ENCODE measurements around the gene P3R3URF.

P3R3URF gene

DNA sequence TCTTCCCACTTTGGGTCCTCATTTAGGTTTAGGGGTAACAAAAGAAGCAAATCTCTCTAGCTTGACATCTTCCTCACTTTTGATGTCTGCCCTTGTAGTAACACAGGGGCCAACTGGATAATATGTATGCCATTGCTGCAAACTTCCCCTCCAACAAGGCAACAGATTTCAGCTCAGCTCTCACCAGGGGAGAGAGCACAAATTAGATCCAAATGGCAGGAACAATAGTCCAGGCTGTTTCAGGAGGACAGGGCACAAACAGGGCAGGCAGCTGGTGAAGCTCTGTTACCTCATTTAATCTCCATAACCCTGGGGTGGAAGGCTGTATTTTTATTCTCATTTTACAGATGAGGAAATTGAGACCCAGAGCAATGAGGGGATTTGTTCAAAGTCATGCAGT, 39.6 kb downstream of the P3R3URF start:
- no peak for TF ChIP-seq ZNF707 (tag by site-specific recombination; IDR thresholded peaks at IDR 0.05)
- no peak for TF ChIP-seq KLF9 (tag by site-specific recombination; IDR thresholded peaks at IDR 0.05; ENCODE audit: low read depth)
- TF ChIP-seq ZNF350 (tag by site-specific recombination; IDR thresholded peaks at IDR 0.05): no peak
- TF ChIP-seq ZNF610 (tag by site-specific recombination; IDR thresholded peaks at IDR 0.05; ENCODE audit: borderline replicate concordance): no peak
- TF ChIP-seq BCL11B (tag by site-specific recombination; IDR thresholded peaks at IDR 0.05; ENCODE audit: low read depth): no peak
- TF ChIP-seq ZNF777 (tag by site-specific recombination; IDR thresholded peaks at IDR 0.05; ENCODE audit: borderline replicate concordance): no peak
- TF ChIP-seq ZNF747 (tag by site-specific recombination; IDR thresholded peaks at IDR 0.05): no peak
- TF ChIP-seq ZNF114 (tag by site-specific recombination; IDR thresholded peaks at IDR 0.05): no peak
- TF ChIP-seq OVOL3 (tag by site-specific recombination; IDR thresholded peaks at IDR 0.05): no peak
- no peaks in the 10 kb centered on the region for H3K36me3 ChIP-seq (ENCODE audit: control insufficient read depth in 2 of 2, insufficient read depth in 1 of 2, low read length in 2 of 2)
- no peak overlapping the region for H3K4me3 ChIP-seq (ENCODE audit: low read depth, low read length)
- CTCF ChIA-PET: no interaction called here
- POLR2A ChIA-PET: no interaction called here
- no peak overlapping the region for H3K27ac ChIP-seq (ENCODE audit: extremely low read depth, low read depth, low read length)
- no peaks in the 10 kb centered on the region for H3K9me3 ChIP-seq (ENCODE audit: control insufficient read depth, insufficient read depth, low read depth, low read length)
- H3K4me1 ChIP-seq (ENCODE audit: control insufficient read depth, insufficient read depth, low read length): peaks cover 10% of the 10 kb centered on the region

DNA sequence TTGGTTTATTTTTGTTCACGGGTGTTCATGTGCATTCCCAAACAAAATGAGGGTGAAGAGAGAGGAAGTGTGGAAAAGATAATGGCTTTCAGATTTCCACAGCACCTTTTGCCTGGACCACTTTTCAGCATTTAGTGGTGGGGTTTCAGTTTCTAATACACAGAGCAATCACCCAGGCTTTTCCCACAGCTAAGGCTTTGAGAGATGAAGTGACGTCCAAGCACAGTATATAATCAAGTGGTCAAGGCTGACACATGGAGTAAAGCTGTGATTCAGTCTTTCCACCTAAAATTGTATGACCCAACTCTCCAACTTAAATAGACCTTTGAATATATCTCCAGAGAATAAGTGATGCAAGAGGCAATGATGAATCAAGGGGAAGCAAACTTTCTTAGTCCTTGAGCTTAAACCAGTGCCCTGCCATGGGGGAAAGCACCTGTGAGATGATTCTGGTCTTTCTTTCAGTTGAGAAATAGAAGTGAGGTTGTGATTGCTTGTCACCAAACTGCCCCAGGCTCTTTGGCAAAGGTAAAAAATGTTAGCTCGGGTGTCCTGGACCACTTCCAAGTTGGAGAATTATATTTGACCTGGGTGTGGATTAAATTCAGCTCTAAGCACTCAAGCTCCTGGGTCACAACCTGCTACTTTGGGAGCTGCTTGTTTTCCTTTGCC, 41.5 kb downstream of the P3R3URF start:
- no peaks in the 10 kb centered on the region for H3K9me3 ChIP-seq (ENCODE audit: control insufficient read depth, insufficient read depth, low read depth, low read length)
- CTCF ChIA-PET: interaction anchor here (0.5 to 1.7 kb wide), 7 partner anchors 9 to 114 kb away, joined by 3 to 7 read pairs (median 4); no protein-coding TSS in a partner anchor
- no peaks in the 10 kb centered on the region for H3K36me3 ChIP-seq (ENCODE audit: control insufficient read depth in 2 of 2, insufficient read depth in 1 of 2, low read length in 2 of 2)
- H3K4me1 ChIP-seq (ENCODE audit: control insufficient read depth, insufficient read depth, low read length): peaks cover 10% of the 10 kb centered on the region
- H3K27ac ChIP-seq (ENCODE audit: extremely low read depth, low read depth, low read length): peak overlapping the region; percentile 45
- POLR2A ChIA-PET: no interaction called here
- H3K4me3 ChIP-seq (ENCODE audit: low read depth, low read length): no peak overlapping the region
- TF ChIP-seq, protein P1, sequence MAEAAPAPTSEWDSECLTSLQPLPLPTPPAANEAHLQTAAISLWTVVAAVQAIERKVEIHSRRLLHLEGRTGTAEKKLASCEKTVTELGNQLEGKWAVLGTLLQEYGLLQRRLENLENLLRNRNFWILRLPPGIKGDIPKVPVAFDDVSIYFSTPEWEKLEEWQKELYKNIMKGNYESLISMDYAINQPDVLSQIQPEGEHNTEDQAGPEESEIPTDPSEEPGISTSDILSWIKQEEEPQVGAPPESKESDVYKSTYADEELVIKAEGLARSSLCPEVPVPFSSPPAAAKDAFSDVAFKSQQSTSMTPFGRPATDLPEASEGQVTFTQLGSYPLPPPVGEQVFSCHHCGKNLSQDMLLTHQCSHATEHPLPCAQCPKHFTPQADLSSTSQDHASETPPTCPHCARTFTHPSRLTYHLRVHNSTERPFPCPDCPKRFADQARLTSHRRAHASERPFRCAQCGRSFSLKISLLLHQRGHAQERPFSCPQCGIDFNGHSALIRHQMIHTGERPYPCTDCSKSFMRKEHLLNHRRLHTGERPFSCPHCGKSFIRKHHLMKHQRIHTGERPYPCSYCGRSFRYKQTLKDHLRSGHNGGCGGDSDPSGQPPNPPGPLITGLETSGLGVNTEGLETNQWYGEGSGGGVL (tag by site-specific recombination; IDR thresholded peaks at IDR 0.05): no peak
- peak; percentile 61 for TF ChIP-seq PRDM1 (tag by site-specific recombination; IDR thresholded peaks at IDR 0.05)
- TF ChIP-seq ZBTB10 (tag by site-specific recombination; IDR thresholded peaks at IDR 0.05): no peak
- TF ChIP-seq, protein P2, sequence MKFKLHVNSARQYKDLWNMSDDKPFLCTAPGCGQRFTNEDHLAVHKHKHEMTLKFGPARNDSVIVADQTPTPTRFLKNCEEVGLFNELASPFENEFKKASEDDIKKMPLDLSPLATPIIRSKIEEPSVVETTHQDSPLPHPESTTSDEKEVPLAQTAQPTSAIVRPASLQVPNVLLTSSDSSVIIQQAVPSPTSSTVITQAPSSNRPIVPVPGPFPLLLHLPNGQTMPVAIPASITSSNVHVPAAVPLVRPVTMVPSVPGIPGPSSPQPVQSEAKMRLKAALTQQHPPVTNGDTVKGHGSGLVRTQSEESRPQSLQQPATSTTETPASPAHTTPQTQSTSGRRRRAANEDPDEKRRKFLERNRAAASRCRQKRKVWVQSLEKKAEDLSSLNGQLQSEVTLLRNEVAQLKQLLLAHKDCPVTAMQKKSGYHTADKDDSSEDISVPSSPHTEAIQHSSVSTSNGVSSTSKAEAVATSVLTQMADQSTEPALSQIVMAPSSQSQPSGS (tag by site-specific recombination; IDR thresholded peaks at IDR 0.05; ENCODE audit: low read depth): peak; percentile 38; the same call in 1 of the 2 replicates
- TF ChIP-seq, protein P3, sequence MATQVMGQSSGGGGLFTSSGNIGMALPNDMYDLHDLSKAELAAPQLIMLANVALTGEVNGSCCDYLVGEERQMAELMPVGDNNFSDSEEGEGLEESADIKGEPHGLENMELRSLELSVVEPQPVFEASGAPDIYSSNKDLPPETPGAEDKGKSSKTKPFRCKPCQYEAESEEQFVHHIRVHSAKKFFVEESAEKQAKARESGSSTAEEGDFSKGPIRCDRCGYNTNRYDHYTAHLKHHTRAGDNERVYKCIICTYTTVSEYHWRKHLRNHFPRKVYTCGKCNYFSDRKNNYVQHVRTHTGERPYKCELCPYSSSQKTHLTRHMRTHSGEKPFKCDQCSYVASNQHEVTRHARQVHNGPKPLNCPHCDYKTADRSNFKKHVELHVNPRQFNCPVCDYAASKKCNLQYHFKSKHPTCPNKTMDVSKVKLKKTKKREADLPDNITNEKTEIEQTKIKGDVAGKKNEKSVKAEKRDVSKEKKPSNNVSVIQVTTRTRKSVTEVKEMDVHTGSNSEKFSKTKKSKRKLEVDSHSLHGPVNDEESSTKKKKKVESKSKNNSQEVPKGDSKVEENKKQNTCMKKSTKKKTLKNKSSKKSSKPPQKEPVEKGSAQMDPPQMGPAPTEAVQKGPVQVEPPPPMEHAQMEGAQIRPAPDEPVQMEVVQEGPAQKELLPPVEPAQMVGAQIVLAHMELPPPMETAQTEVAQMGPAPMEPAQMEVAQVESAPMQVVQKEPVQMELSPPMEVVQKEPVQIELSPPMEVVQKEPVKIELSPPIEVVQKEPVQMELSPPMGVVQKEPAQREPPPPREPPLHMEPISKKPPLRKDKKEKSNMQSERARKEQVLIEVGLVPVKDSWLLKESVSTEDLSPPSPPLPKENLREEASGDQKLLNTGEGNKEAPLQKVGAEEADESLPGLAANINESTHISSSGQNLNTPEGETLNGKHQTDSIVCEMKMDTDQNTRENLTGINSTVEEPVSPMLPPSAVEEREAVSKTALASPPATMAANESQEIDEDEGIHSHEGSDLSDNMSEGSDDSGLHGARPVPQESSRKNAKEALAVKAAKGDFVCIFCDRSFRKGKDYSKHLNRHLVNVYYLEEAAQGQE (tag by site-specific recombination; IDR thresholded peaks at IDR 0.05): 0 out of 2 replicates have a peak, but pooled peaks have one; percentile 18
- TF ChIP-seq ZNF76 (tag by site-specific recombination; IDR thresholded peaks at IDR 0.05; ENCODE audit: borderline replicate concordance, low read depth): no peak
- TF ChIP-seq ELK4 (IDR thresholded peaks at IDR 0.05; ENCODE audit: borderline replicate concordance, low read depth, low read length): no peak
- peak; percentile 81 for TF ChIP-seq ZNF629 (tag by site-specific recombination; IDR thresholded peaks at IDR 0.05)
- TF ChIP-seq GFI1B (tag by site-specific recombination; IDR thresholded peaks at IDR 0.05): 0 out of 2 replicates have a peak, but pooled peaks have one; percentile 6
- no peak for TF ChIP-seq ZNF777 (tag by site-specific recombination; IDR thresholded peaks at IDR 0.05; ENCODE audit: borderline replicate concordance)
- no peak for TF ChIP-seq ZNF148 (tag by site-specific recombination; IDR thresholded peaks at IDR 0.05; ENCODE audit: borderline replicate concordance)
- peak; percentile 37; the same call in 1 of the 2 replicates for TF ChIP-seq ZNF660 (tag by site-specific recombination; IDR thresholded peaks at IDR 0.05)
